Astrocyte of the spinal cord (primary cell): Measurements from ENCODE around the gene ERC1.
"Not testable (repeated sequence)": the region's sequence is repeated elsewhere in the genome, so short reads cannot be mapped to it uniquely, and the experiment has no call there.

ENCODE experiments used
- DNase-seq: peaks from one replicate; pipeline ENCODE4 v3.0.0; 2011; ENCODE audit warnings: low read depth, low spot score
- H3K4me3 ChIP-seq: 2 replicates; pipeline ENCODE4 v1.5.1; 2011; ENCODE audit warnings: low read depth, mild to moderate bottlenecking, low read length, moderate library complexity
- CTCF ChIP-seq: IDR thresholded peaks from 2 replicates; pipeline ENCODE4 v1.5.1; 2012; ENCODE audit warnings: low read depth, mild to moderate bottlenecking, low read length, inconsistent platforms
- in situ Hi-C: cut with HindIII; loops from 2 replicates; pipeline ENCODE4 v1.10.0; 2017; ENCODE audit warnings: low sequenced_read_pairs

The ERC1 gene

GRCh38 chr12:1094714-1095113, 103.7 kb downstream of the ERC1 start:
- in situ Hi-C loops: no loop called here
- no peak overlapping the region for H3K4me3 ChIP-seq
- TF ChIP-seq CTCF: no peak
- DNase-seq: no peak

GRCh38 chr12:1099158-1099557, 108.1 kb downstream of the ERC1 start:
- no peak overlapping the region for H3K4me3 ChIP-seq
- no peak for DNase-seq
- in situ Hi-C loops: no loop called here
- no peak for TF ChIP-seq CTCF

GRCh38 chr12:1099618-1100017, 108.6 kb downstream of the ERC1 start:
- H3K4me3 ChIP-seq, in situ Hi-C loops, DNase-seq: not testable (repeated sequence)

- TF ChIP-seq CTCF: no peak
- in situ Hi-C loops: no loop called here
Measured at GRCh38 chr12:1102115-1102514, 111.1 kb downstream of the ERC1 start.

GRCh38 chr12:1102791-1103450, 111.9 kb downstream of the ERC1 start:
- no peak overlapping the region for H3K4me3 ChIP-seq
- in situ Hi-C loops: no loop called here
- TF ChIP-seq CTCF: no peak
- no peak for DNase-seq

More at GRCh38 chr12:1102115-1102514, 111.1 kb downstream of the ERC1 start:
- DNase-seq: no peak
- no peak overlapping the region for H3K4me3 ChIP-seq

GRCh38 chr12:1103632-1104031, 112.6 kb downstream of the ERC1 start:
- in situ Hi-C loops: no loop called here
- no peak overlapping the region for H3K4me3 ChIP-seq
- DNase-seq: no peak
- TF ChIP-seq CTCF: no peak

- TF ChIP-seq CTCF: no peak
- no peak for DNase-seq
- in situ Hi-C loops: no loop called here
- no peak overlapping the region for H3K4me3 ChIP-seq
Measured at GRCh38 chr12:1104088-1104800, 113.2 kb downstream of the ERC1 start.
